DLD1 (cell line): ENCODE measurements around the gene USP48.

Experiments used
- in situ Hi-C: cut with HindIII; loops from 2 replicates; pipeline ENCODE4 v1.10.0; 2017; ENCODE audit warnings: low sequenced_read_pairs

The USP48 gene

DNA sequence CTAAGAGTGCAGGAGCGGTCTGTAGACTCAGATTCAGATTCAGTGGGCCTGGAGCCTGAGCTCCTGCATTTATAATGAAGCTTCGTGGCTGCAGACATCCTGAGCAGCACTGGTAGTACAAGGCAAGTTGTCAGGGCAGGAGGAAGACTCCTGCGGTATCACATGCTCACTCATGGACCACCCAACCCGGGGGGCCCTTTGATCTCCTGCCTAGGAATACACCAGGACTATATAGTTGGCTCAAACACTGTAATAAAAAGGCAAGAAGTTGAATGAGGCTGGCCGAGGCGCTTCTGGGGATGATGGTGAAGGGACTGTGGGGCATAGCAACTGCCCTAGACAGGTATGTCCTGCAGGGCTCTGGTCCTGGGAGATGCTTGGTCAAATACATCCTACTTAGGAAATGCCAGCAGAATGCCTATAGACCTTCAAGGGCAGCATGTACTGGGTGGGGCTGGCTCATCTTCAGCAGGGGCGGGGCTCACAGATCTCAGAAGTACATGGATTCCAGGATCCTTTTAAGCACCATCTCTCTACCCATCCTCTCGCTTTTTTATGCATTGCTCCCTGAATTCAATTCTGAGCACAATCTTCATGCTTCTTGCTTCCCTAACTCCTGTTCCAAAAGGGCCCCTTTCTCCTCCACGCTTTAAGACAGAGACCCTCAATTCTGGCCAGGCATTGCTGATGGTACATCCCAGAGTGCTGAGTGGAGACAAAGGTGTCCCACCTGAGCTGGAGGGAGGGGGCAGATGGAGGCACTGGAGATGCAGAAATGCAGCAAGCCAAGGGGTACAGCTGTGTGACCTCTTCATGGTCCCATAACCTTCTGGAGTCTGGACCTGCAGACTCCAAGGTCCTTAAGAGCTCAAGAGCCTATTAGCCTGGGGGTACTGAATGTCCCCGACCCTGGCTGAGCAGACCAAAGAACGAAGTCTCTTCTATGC is 111.7 kb downstream of the USP48 start:
- in situ Hi-C loops = no loop called here

DNA sequence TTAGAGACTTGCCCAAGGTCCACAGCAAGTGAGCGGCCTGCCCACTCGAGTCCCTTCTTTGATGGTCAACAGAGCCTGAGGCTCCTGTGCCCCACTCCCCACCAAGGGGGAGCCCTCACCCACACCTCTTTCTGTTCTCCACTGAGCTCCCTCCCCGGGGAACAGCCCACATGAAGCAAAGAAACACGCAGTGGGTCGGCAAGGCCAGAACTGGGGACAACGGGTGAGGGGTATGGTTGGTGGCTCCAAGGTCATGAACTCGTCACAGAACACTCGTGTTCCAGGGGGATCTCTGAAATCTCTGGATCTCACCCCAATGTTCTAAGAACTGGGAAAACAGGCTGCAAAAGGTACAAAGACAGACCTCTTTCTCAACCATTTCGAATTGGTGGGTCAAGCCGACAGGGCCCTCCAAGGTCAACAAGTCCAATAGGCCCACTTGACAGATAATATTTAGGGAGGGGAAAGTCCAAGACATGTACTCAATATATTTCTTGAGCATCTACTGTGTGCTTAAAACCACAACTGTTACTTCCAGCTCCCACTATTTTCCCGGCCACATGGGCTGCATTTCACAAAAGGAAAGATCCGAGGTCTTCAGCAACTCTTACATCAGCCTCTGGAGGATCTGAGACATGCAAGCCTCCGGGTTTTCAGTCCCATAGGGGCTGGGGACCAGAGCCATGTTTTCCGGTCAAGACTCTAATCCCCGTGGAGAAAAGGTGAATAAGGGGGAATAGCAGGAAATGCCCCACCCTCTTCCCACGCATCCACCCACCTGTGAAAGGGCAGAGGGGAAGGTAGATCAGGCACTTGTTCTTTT is 112.7 kb downstream of the USP48 start:
- in situ Hi-C loops = no loop called here

DNA sequence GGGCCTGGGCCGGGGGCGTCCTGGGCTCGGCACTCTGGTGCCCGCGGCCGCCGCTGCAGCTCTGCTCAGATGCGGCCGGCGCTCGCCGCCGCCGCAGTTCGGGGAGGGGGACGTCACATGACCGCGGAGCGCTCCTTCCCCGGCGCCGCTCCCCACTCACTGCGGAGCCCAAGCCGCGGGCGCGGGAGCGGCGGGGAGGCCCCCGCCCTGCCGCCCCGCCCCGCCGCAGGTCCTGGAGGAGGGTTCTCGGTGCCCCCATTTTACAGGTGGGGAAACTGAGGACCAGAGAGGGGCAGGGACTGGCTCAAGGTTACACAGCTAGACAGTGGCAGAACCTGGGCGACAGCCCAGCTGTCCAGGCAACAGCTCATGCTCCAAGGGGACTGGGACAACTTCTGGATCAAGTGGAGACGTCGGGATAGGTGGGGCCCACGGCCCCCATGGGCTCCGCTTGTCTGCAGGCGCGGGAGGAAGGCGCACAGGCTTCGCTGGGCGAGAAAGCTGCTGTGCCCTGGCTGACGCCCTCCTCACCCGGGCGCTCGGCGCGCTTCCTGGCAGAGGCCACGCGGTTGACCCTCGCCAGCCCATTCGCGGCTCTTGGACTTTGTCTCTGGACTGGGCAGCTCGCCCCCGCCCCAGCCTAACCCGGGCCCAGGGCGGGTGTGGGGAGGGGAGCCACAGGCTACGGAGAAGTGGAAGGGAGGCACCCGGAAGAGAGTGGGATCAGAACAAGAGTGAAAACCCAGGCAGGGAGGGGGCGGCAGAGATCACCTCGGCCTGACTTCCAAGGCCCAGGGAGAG is 113.5 kb downstream of the USP48 start, which contains the start of gene RAP1GAP:
Gene RAP1GAP (minus strand): TSS at position 100 of the 801 bp plus-strand sequence. CDS start 49,325 bp downstream, outside the sequence.
- in situ Hi-C loops = no loop called here

DNA sequence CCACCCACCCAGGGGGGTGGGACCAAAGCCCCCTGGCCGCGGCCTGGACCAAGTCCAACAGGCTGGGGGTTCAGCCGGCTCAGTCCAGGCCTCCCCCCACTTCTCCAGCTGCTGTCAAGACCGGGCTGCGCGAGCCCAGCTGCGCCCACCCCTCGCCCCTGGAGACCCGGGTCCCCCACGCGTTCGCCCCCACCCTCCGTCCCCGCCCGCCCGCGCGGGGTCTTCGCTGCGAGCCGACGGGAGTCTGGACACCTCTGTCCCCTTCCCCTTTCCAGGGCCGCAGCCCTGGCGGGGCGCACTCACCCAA is 114.0 kb downstream of the USP48 start:
- in situ Hi-C loops = no loop called here

DNA sequence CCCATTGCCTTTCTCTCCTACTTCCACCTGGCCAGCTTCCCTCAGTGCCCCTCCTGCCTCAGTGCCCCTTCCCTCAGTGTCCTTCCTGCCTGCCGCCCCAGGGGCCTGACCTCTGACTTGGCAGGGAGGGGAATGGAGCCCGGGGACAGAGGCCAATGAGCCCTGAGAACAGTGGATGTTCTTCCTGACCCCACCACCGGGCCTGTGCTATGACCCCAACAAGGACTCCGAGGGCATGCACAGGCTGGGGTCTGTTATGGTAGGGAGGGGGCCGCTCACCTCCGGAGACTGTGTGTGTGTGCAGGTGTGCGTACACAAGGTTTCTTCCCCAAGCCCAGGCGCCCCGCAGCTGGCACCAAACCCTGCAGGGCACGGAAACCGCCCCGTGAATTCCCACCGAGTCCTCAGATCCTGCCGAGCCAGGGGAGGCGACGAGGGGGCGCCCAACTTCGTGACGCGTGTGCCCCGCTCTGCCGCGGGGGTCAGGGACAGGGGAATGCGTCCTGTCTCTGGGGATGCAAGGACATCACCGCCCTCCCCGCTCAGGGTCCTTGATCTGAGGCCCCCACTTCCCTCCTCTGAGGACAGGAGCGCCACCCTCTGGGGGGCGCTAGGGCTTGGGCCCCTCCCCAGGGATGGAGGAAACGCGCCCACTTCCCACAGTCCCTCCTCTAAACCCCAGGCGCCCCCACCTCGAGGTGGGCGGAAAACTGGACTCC is 114.6 kb downstream of the USP48 start:
- in situ Hi-C loops = no loop called here

DNA sequence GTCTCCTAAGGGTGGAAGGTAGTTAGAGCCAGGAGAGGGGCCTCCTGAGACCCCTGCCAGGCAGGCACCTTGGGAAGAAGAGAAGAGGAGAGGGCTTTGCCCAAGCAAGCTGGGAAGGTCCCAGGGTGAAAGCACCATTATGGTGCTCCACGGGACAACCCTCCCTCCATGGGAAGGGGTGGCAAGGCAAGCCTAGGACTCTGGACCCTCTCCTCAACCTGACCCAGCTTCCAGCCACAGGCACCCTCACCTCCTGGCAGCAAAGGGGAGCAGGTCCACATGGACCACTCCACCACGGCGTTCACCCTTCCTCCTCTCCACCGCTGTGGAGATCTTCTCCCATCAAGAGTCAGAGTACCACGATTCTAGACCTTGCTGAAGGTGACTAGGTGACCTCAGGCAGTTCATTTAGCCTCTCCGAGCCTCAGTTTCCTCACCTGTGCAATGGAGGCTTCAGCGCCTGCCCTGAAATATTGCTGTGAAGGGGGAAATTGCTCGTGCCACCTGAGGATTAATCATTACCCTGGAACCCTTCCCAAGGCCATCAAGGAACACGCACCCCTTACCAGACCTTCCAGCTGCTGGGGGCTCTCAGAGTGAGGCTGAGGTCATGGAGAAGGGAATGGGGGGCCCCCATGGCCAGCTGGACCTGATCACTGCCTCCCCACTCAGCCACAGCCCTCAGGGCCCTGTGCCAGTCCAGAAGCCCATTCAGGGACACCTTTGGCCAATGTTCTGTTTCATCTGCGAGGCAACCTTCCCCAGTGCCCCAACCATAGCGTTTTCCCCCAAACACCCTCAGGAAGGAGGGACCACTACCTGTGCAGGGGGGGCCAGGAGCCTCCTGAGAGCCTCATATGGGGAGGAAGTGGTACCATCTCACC is 115.4 kb downstream of the USP48 start:
- in situ Hi-C loops = no loop called here

DNA sequence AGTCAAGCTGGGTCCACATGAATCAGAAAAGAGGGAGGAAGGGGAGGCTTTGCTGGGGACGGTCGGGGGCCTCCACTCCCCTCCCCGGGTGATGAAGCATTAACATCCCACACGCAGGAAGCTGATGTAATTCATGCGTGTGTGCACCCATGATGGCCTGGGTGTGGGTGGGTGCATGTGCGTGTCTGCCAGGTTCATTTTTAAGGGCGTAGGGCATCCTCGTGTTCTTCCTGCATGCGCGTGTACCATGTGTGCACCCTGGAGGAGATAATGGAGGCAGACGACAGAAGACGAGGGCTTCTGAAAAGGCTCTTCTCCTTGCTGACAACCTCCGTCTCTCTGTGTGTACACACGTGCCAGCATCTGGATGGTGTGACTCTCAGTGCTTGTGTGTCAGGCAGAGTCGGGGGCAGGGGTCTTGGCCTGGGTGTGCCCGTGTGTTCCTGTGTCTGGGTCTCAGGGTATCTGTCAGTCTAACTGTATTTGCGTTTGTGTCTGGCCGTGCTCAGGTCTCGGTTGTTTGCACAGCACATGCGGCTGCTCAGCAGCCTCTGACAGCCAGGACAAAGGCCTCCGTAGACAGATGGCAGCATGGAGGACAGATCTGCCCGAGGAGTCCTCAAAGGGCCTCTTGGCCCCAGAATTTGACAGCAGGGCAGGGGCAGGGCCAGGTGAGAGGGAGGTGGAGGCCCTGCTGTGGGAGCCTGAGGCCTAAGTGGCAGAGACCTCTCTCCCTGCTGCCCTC is 116.2 kb downstream of the USP48 start:
- in situ Hi-C loops = no loop called here

DNA sequence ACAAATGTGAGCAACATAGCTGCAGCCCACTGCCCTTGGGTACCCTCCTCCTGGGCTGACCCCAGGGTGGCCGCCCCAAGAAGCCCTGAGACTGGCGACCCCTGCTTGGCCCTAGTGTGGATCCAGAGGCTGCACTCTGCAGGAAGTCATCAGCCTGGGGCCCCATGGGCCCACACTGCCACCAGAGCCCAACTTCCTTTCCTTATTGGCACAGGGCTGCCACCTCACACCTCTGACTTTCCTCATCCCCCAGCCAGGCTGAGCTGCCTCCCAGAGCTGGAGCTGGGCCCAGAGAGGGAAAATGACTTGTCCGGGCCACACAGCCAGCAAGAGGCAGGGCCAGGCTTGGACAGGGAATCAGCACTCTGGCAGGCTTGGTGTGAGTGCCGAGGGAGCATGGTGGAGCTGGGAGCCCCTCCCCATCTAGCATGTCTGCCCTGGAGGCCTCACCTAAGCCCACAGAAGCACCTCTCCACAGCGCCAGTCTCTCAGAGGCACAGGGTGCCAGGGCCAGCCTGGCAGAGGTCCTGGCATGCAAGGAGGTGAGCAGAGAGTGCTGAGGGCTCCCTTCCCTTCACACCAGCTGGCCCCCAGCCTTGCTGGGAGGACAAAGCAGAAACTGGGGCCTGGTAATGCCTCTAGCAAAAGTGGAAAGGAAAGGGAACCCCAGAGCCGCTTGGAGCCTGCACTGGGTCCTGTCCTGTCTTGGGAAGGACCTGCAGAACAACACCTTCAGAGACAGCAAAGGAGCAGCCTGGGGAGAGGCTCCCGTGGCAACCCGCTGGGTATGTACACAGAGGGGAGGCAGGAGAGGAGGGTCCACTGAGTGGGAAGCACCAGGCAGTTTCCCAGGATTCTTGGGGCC is 117.0 kb downstream of the USP48 start:
- in situ Hi-C loops = no loop called here

DNA sequence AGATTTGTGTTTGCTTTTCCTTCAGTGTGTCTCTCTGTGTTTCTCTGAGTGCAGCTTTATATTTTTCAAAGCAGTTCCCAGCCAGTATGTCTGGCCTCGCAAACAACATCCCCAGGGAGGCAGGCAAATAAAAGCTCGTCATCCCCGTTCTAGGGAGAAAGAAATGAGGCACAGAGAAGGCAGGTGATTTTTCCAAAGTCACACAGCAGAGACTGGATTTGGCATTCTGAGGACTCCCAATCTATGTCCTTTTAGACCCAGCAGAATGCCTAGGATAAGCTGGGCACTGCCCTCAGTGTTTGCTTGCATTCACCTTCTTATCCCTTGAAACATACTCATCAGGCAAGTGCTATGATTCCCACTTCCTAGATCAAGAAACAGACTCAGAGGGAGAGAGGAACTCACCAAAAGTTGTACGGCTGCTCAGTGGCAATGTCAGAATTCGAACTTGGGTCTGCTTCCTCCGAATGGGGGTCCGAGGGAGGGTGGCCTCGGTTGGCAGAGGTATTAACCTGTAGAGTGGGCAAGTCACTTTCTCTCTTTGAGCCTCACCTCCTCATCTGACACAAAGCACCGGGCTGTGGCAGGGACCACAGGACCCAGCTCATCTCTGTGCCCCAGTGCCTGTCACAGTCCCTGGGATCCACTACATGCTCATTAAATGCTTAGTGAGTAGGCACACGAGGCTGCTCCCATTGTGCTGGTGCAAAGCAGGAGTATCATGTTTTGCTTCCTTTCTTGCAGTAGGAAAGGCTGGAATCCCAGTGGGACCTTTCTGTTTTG is 118.0 kb downstream of the USP48 start:
- in situ Hi-C loops = no loop called here

DNA sequence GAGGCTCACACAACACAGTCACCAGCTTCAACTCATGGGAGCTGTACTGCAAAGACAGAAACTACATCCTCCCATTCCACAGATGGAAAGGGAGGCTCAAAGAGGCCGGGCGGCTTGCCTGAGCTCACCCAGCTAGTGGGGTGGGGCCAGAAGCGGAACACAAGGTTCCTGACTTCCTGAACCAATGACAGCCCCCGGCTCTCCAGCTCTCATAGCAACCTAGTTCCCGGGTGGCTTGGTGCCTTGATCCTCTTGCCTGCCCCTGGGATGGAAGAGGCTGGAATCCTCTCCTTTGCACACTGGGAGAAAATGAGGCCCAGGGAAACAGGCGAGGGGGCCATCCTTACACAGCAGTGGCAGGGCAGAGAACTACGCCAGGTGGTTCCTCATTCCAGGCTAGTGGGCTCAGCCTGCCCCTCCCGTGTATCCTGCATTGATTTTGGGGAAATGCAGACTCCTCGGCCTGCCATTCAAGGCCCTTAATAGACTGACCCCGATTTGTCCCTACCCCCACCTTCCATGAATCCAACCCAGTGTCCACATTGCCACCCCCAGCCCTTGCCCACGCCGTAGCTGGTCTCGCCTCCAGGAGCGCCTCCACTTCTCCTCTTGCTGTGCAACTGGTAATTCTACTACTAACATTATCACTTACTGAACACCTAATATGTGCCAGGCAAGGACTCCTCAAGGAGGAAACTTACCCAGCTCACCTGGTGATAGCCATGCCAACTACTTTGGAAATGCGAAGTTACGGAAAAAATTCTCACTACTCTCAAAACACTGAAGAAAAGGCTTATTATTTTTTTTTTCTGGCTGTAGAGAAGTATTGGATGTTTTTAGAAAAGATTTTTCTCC is 118.8 kb downstream of the USP48 start:
- in situ Hi-C loops = no loop called here

DNA sequence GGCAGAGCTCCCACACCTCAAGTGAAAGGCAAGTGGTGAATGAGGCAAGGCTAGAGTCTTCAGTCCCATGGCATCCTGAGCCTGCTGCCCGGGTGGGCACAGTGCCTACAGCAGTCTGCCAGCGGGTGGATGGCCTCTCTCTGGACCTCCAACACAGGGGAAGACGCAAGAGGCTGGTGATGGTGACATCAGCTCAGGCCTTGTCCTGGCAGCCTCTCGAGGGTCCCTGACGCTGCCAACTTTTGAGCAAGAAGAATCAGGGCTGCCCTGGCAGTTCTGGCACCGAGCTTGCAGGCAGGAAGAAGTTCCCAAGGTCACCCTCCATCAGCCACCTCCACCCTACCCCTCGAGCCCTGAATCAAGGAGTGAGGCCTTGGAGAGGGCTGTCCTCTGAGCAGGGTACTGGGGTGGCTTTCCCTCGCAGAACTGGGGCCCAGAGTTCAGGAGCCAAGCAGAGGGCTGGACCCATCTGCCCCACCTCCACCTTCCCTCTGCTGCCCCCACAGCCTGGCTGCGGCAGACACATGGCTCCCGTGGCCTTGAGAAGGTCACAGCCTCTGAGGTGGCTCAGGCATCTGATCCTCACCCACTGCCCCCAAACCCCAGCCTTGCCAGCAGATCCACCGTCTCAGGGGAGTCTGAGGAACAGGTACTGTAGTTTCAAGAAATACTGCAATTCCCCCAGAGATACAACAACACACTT is 119.5 kb downstream of the USP48 start:
- in situ Hi-C loops = no loop called here

DNA sequence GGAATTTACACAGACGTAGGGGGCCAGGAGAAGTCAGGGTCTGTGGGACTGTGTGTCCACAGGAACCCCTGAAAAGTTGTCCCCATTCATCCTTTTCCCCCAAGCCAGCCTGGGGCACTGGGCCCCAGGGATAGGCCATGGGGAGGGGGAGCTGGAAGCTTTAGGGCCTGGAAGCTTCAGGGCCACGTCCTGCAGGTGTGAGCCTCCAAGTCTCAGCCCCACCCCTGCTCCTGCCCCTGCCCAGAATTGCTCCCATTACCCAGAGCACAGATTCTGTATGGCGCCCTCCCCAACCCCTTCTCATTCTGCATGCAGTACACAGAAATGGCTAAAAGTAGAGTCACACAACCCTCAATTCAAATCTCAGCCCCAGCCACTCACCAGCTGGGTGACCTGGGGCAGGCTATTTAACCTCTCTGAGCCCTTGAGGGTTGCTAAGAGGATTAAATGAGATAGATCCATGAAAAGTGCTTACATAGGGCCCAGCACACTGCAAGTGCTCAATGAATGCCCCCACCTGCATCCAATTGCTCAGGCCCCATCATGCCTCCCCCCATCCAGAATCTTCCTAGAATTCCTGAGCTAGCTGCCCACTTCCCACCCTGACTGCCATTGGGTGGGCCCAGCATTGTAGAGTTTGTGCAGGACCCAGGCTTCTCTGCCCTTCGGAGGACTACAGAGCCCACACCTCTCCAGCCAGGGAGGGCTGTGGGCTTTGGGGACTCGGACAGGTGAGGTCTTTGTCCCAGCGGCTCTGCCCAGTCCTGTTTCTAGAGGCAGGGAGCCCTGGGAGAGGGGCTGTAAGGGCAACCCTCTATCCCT is 120.3 kb downstream of the USP48 start:
- in situ Hi-C loops = no loop called here

DNA sequence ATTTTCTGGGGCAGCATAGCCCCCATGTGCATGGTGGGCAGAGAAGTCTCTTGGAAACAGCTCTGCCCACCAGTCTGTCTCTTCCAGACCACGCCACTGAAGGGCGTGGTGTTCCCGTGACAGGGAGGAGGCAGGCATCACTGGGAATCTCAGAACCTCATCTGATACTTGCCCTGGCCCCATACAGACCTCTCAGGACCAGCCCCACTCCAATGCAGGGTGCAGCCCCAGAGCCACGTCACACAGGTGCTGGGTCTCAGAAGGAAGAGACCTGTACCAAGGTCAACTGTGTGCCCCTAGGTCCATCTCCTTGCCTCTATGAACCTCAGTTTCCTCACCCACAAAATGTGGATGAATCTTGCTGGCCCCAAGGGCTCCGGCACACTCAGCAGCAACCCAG is 121.1 kb downstream of the USP48 start:
- in situ Hi-C loops = no loop called here

DNA sequence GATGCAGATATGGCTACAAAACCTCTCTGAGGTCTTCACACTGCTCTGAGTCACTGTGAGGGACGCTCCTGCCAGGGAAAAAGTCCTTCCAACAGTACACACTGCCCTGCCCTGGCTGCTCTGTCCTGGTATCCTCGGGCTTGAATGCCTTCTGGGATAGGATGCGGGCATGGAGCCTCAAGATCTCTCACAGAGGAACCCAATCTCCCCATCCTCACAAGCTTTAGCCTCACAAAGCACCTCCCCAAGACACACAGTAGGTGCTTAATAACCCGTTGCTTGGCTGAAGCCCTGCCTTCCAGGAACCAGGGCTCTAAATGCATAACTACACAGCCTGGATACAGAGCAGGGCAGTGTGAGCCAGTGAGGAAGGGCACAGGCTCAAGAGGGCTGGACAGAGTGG is 123.0 kb downstream of the USP48 start:
- in situ Hi-C loops = no loop called here
